ENCODE measurements around the gene ST8SIA4.

DNA sequence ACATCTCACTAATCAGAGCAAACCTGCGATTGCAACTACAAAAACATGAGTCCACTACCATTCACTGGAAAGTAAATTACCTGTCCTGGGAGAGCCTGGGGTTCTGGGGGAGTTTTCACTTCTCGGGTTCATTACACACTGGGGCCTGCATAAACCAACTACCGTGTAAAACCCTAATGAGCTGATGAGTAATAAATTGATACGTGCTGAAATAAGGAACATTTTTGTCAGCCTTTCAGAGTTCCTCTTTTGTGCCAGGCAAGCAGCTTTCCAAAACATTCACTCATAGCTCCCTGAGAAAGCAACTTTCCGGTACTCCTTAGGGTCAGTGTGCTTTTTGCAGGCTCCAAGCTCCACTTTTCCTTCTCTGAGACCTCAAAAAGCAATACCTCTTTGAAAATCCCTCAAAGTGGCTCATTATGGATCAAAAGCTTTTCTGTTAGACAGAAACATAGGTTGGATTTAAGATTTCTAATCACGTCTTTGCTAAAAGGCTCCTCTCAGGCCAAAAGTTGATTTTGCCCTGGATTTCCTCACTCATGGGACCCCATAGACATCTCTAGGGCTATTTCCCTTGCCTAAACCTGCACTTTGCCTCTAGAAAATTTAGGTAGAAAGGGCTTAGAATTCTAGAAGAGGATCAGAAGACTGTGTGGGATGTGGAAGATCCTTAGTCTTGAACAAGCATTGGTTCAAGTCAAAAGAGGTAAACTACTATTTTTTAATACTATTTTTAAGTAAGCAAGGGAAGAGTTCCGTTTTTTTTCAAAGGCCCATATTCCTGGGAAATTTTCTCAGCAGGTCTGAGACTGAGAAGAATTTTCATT, 74.8 kb downstream of the ST8SIA4 start:
- TF ChIP-seq ZBTB7A (IDR thresholded peaks at IDR 0.05; ENCODE audit: low read depth) (no peak), EP300 (IDR thresholded peaks at IDR 0.05; ENCODE audit: borderline replicate concordance) (no peak), CREB1 (IDR thresholded peaks at IDR 0.05; ENCODE audit: low read depth) (no peak), TAF1 (IDR thresholded peaks at IDR 0.05; ENCODE audit: low read depth) (no peak)

Measured in Ishikawa (cell line).